Hepatocyte (in vitro differentiated cells): Measurements from ENCODE around the gene ADIPOR2. TPM values are rescaled to one million over a fixed set of nuclear protein-coding genes. Genes with fewer than 3 reads are reported as not detected.
A peak's percentile ranks its signal among the peaks of the same experiment; 100 is the strongest.

Experiments
- DNase-seq: peaks from one replicate; pipeline ENCODE4 v3.0.0-alpha.2; 2016; ENCODE audit warnings: low spot score
- H2AFZ ChIP-seq: fragments of 200-600 bp; sonication (generic); 2 replicates; pipeline ENCODE4 v1.6.0; 2016; ENCODE audit warnings: antibody characterized with exemption, mild to moderate bottlenecking
- H3K27ac ChIP-seq: fragments of 200-600 bp; sonication (generic); 2 replicates; pipeline ENCODE4 v1.5.1; 2016; ENCODE audit warnings: mild to moderate bottlenecking
- H3K27me3 ChIP-seq: fragments of 200-600 bp; sonication (generic); 2 replicates; pipeline ENCODE4 v1.6.1; 2016
- H3K36me3 ChIP-seq: fragments of 200-600 bp; sonication (generic); replicated peaks from 2 replicates; pipeline ENCODE4 v1.5.1; 2016; ENCODE audit warnings: low read depth; ENCODE audit not compliant: insufficient read depth
- H3K4me1 ChIP-seq: fragments of 200-600 bp; sonication (generic); 2 replicates; pipeline ENCODE4 v1.5.1; 2016; ENCODE audit warnings: mild to moderate bottlenecking, moderate library complexity; ENCODE audit not compliant: insufficient read depth
- H3K4me2 ChIP-seq: fragments of 200-600 bp; sonication (generic); 2 replicates; pipeline ENCODE4 v1.6.0; 2016
- H3K4me3 ChIP-seq: fragments of 200-600 bp; sonication (generic); 2 replicates; pipeline ENCODE4 v1.5.1; 2016; ENCODE audit warnings: mild to moderate bottlenecking
- H3K79me2 ChIP-seq: fragments of 200-600 bp; sonication (generic); 2 replicates; pipeline ENCODE4 v1.6.0; 2017; ENCODE audit warnings: mild to moderate bottlenecking
- H3K9me2 ChIP-seq: fragments of 200-600 bp; sonication (generic); replicated peaks from 2 replicates; pipeline ENCODE4 v1.6.0; 2017; ENCODE audit warnings: mild to moderate bottlenecking; ENCODE audit not compliant: insufficient read depth
- H3K9me3 ChIP-seq: fragments of 200-600 bp; sonication (generic); 2 replicates; pipeline ENCODE4 v1.5.1; 2016; ENCODE audit warnings: low read depth, mild to moderate bottlenecking
- H4K20me1 ChIP-seq: fragments of 200-600 bp; sonication (generic); 2 replicates; pipeline ENCODE4 v1.6.0; 2016; ENCODE audit warnings: mild to moderate bottlenecking; ENCODE audit not compliant: insufficient read depth, poor library complexity, severe bottlenecking
- EZH2 ChIP-seq: fragments of 200-600 bp; sonication (generic); IDR thresholded peaks from 2 replicates; pipeline ENCODE4 v1.6.1; 2016; ENCODE audit warnings: antibody characterized with exemption, mild to moderate bottlenecking, borderline replicate concordance
- EZH2phosphoT487 ChIP-seq: fragments of 200-600 bp; sonication (generic); IDR thresholded peaks from one replicate; pipeline ENCODE4 v1.6.1; 2018; ENCODE audit warnings: antibody characterized with exemption, mild to moderate bottlenecking, low read depth, moderate library complexity; ENCODE audit not compliant: unreplicated experiment, severe bottlenecking
- WGBS: methylation state at CpG from one replicate; pipeline ENCODE4 v1.1.6; 2016; ENCODE audit warnings: low lambda C conversion rate; ENCODE audit errors: missing lambda C conversion rate; 5-methylcytosine and 5-hydroxymethylcytosine counted together
- polyA plus RNA-seq: library from polyadenylated mRNA; unstranded; fragments of >200 nt; fragmentation: Nextera tagmentation; extraction: Ambion mirVana; gene quantifications from 2 replicates; pipeline ENCODE4 v1.2.1, GENCODE V29; 2016
- total RNA-seq: library from RNA; depleted of rRNA; stranded (reverse); fragments of >200 nt; gene quantifications from 2 replicates; pipeline ENCODE4 v1.2.3, GENCODE V29; 2014
- TF ChIP-seq, protein P1 (sequence below): fragments of 200-600 bp; sonication (generic); IDR thresholded peaks from 2 replicates; pipeline ENCODE4 v1.5.1; 2016; ENCODE audit warnings: antibody characterized with exemption, mild to moderate bottlenecking; ENCODE audit not compliant: poor library complexity

The ADIPOR2 gene
- total and polyA plus RNA-seq, 2 experiments from 2014 or later, result 10.4 to 47.3 TPM

DNA sequence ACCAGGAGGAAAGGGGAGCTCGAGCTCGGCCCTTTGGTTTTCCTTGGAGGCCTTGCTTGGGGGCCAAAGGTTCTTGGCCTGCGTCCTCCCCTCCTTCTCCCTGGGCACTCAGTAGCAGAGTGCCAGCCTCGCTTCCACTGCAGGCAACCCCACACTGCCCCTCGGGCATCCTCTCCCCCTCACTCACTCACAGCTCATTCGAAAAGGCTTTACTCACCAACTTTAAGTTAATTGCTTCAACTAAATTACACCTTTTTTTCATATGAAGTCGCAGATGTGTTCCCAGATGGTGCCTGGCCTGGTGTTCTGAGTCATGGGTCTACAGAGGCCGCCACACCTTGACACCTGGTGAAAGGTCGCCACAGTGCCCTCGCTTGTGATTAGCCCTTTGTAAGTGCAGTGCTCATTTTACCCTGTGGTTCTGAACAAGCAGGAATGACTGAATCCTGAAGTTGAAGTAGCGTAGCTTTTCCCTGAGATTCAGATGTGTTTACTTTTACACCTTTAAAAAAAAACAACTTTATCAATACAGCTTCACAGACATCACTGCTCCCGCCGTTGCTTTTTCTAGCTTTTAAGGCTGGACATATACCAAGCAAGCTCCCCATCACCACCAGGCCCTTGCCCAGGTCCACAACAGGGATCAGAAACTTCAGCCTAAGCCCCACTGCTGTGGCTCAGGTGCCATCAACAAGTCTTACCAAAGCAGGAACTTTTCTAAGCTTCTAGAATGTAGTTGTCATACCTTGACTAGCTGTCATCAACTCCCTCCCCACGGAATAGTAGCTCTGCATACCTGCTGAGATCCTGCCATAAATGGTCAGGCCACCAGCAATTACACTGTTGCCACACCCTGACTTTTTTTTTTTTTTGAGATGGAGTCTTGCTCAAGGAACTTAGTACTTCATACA lies 20.3 kb upstream of the ADIPOR2 start:
- H3K4me3 ChIP-seq, result no peak overlapping the region
- no peaks in the 10 kb centered on the region for H3K9me3 ChIP-seq
- H2AFZ ChIP-seq, result no peak overlapping the region
- H3K79me2 ChIP-seq, result no peaks in the 10 kb centered on the region
- H3K4me2 ChIP-seq, result peak overlapping the region; percentile 48
- no peak for TF ChIP-seq EZH2phosphoT487
- no peak for TF ChIP-seq EZH2
- TF ChIP-seq, protein P1, sequence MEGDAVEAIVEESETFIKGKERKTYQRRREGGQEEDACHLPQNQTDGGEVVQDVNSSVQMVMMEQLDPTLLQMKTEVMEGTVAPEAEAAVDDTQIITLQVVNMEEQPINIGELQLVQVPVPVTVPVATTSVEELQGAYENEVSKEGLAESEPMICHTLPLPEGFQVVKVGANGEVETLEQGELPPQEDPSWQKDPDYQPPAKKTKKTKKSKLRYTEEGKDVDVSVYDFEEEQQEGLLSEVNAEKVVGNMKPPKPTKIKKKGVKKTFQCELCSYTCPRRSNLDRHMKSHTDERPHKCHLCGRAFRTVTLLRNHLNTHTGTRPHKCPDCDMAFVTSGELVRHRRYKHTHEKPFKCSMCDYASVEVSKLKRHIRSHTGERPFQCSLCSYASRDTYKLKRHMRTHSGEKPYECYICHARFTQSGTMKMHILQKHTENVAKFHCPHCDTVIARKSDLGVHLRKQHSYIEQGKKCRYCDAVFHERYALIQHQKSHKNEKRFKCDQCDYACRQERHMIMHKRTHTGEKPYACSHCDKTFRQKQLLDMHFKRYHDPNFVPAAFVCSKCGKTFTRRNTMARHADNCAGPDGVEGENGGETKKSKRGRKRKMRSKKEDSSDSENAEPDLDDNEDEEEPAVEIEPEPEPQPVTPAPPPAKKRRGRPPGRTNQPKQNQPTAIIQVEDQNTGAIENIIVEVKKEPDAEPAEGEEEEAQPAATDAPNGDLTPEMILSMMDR, result no peak
- DNase-seq, result peak; percentile 73
- 69% methylated on average over 14 of the region's 14 CpGs for WGBS
- no peaks in the 10 kb centered on the region for H3K36me3 ChIP-seq
- H3K27me3 ChIP-seq, result no peaks in the 10 kb centered on the region
- peaks cover 9% of the 10 kb centered on the region for H3K4me1 ChIP-seq
- H3K27ac ChIP-seq, result peak overlapping the region; percentile 97
- H3K9me2 ChIP-seq, result no peaks in the 10 kb centered on the region
- H4K20me1 ChIP-seq, result no peaks in the 10 kb centered on the region

GRCh38 chr12:1676043-1676442 lies 14.8 kb upstream of the ADIPOR2 start:
- no peak for DNase-seq

GRCh38 chr12:1680804-1681492 lies 9.9 kb upstream of the ADIPOR2 start:
- no peaks in the 10 kb centered on the region for H3K9me2 ChIP-seq
- no peaks in the 10 kb centered on the region for H4K20me1 ChIP-seq
- H3K79me2 ChIP-seq, result no peaks in the 10 kb centered on the region
- no peaks in the 10 kb centered on the region for H3K27me3 ChIP-seq
- WGBS, result 78% methylated on average over 7 of the region's 7 CpGs
- TF ChIP-seq EZH2 (no peak), EZH2phosphoT487 (no peak)
- TF ChIP-seq, protein P1, result no peak
- no peaks in the 10 kb centered on the region for H3K36me3 ChIP-seq
- H3K4me3 ChIP-seq, result no peak overlapping the region
- H3K4me2 ChIP-seq, result no peak overlapping the region
- H3K27ac ChIP-seq, result no peak overlapping the region
- no peak overlapping the region for H2AFZ ChIP-seq
- H3K9me3 ChIP-seq, result no peaks in the 10 kb centered on the region
- no peaks in the 10 kb centered on the region for H3K4me1 ChIP-seq
- no peak for DNase-seq

More at GRCh38 chr12:1676043-1676442, 14.8 kb upstream of the ADIPOR2 start:
- Histone ChIP-seq H3K27me3 (no peaks in the 10 kb centered on the region), H3K9me3 (no peaks in the 10 kb centered on the region), H4K20me1 (no peaks in the 10 kb centered on the region), H3K27ac (no peak overlapping the region), H3K79me2 (no peaks in the 10 kb centered on the region), H3K4me1 (no peaks in the 10 kb centered on the region), H3K9me2 (no peaks in the 10 kb centered on the region), H2AFZ (no peak overlapping the region), H3K4me2 (no peak overlapping the region), H3K36me3 (no peaks in the 10 kb centered on the region), H3K4me3 (no peak overlapping the region)
- 79% methylated on average over 3 of the region's 3 CpGs for whole genome bisulfite sequencing
- TF ChIP-seq EZH2, result no peak
- TF ChIP-seq, protein P1, result no peak
- TF ChIP-seq EZH2phosphoT487, result no peak
